Brain microvascular endothelial cell (primary cell): Measurements from ENCODE around the gene ZBTB18.

Experiments used
- DNase-seq: peaks from one replicate; pipeline ENCODE4 v3.0.0-alpha.2; 2020
- H3K27ac ChIP-seq: fragments of 250-450 bp; sonication (Bioruptor Pico); 2 replicates; pipeline ENCODE4 v1.5.1; 2020; ENCODE audit warnings: mild to moderate bottlenecking, moderate library complexity
- H3K27me3 ChIP-seq: fragments of 250-450 bp; sonication (Bioruptor Pico); replicated peaks from 2 replicates; pipeline ENCODE4 v1.5.1; 2020; ENCODE audit warnings: mild to moderate bottlenecking
- H3K36me3 ChIP-seq: fragments of 250-450 bp; sonication (Bioruptor Pico); replicated peaks from 2 replicates; pipeline ENCODE4 v1.5.1; 2020; ENCODE audit warnings: mild to moderate bottlenecking
- H3K4me3 ChIP-seq: 2 replicates; pipeline ENCODE4 v1.5.1; 2011; ENCODE audit warnings: low read depth, mild to moderate bottlenecking, control low read depth, low read length, moderate library complexity
- in situ Hi-C: cut with HindIII; loops from 2 replicates; pipeline ENCODE4 v1.10.0; 2017; ENCODE audit warnings: low sequenced_read_pairs, low pct_ligation_motif_present
- TF ChIP-seq, protein P1 (sequence below): IDR thresholded peaks from 2 replicates; pipeline ENCODE4 v1.5.1; 2011; ENCODE audit warnings: low read depth, mild to moderate bottlenecking, moderate library complexity, low read length, control low read depth, inconsistent platforms; ENCODE audit errors: missing control alignments

The ZBTB18 gene

GRCh38 chr1:244060686-244061085 lies 9.6 kb downstream of the ZBTB18 start:
- Histone ChIP-seq H3K27ac (no peak overlapping the region), H3K36me3 (no peaks in the 10 kb centered on the region), H3K27me3 (no peaks in the 10 kb centered on the region), H3K4me3 (no peak overlapping the region)
- DNase-seq: no peak
- in situ Hi-C loops: no loop called here
- TF ChIP-seq, protein P1, sequence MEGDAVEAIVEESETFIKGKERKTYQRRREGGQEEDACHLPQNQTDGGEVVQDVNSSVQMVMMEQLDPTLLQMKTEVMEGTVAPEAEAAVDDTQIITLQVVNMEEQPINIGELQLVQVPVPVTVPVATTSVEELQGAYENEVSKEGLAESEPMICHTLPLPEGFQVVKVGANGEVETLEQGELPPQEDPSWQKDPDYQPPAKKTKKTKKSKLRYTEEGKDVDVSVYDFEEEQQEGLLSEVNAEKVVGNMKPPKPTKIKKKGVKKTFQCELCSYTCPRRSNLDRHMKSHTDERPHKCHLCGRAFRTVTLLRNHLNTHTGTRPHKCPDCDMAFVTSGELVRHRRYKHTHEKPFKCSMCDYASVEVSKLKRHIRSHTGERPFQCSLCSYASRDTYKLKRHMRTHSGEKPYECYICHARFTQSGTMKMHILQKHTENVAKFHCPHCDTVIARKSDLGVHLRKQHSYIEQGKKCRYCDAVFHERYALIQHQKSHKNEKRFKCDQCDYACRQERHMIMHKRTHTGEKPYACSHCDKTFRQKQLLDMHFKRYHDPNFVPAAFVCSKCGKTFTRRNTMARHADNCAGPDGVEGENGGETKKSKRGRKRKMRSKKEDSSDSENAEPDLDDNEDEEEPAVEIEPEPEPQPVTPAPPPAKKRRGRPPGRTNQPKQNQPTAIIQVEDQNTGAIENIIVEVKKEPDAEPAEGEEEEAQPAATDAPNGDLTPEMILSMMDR: no peak

DNA sequence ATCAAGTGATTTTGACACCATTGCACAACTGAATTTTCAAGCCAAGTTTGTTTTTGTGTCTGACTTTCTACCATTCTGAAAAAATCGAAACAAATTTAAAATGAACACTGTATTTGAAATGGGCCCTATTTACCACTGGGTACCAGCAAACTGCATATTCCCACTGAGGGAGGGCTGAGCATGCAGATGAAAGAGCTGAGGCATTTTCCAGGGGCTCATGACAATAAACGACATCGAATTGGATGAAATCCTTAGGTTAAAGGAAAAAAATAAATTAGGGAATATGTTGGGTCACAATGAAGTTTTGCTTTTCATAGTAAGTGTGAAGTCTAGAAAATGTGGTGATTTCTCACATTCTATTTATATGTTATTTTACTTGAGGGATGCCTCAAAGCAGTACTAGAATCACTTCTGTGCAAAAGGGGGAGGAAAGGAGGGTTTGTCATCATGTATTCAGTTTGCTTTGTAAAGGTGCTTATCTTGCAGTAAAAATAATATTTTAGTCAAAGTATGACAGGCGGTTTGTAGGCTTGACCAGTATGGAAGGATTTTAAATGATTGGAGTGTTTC lies 11.2 kb downstream of the ZBTB18 start:
- no peak overlapping the region for H3K27ac ChIP-seq
- in situ Hi-C loops: no loop called here
- no peak for DNase-seq
- no peaks in the 10 kb centered on the region for H3K27me3 ChIP-seq
- no peak overlapping the region for H3K4me3 ChIP-seq
- TF ChIP-seq, protein P1: no peak
- H3K36me3 ChIP-seq: no peaks in the 10 kb centered on the region

GRCh38 chr1:244063498-244063897 lies 12.4 kb downstream of the ZBTB18 start:
- Histone ChIP-seq H3K36me3 (no peaks in the 10 kb centered on the region), H3K27ac (no peak overlapping the region), H3K4me3 (no peak overlapping the region), H3K27me3 (no peaks in the 10 kb centered on the region)
- TF ChIP-seq, protein P1: no peak
- no peak for DNase-seq
- in situ Hi-C loops: no loop called here

DNA sequence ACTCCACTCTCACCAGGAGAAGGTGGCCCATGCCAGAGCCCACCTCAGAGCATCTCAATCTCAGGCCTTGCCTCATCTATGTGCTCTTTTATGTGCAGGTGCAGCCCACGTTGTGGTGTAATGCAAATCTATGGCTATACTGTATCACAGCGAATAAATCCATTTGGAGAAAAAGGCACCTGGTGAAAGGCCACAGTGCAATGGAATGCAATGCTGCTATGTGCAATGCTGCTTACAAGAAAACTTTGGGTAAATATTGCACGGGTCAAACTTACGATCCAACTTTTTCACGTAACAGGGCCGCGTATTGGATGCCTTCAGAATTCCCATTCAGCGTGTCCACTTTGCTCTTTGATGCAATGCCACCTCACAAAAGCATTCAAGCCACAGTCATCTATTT lies 13.5 kb downstream of the ZBTB18 start:
- Histone ChIP-seq H3K36me3 (no peaks in the 10 kb centered on the region), H3K4me3 (no peak overlapping the region), H3K27me3 (no peaks in the 10 kb centered on the region), H3K27ac (no peak overlapping the region)
- TF ChIP-seq, protein P1: no peak
- no peak for DNase-seq
- in situ Hi-C loops: no loop called here

- TF ChIP-seq, protein P1: no peak
- Histone ChIP-seq H3K27me3 (no peaks in the 10 kb centered on the region), H3K36me3 (no peaks in the 10 kb centered on the region), H3K27ac (no peak overlapping the region), H3K4me3 (no peak overlapping the region)
- no peak for DNase-seq
- in situ Hi-C loops: no loop called here
Observed at GRCh38 chr1:244065063-244065793, 14.1 kb downstream of the ZBTB18 start.

DNA sequence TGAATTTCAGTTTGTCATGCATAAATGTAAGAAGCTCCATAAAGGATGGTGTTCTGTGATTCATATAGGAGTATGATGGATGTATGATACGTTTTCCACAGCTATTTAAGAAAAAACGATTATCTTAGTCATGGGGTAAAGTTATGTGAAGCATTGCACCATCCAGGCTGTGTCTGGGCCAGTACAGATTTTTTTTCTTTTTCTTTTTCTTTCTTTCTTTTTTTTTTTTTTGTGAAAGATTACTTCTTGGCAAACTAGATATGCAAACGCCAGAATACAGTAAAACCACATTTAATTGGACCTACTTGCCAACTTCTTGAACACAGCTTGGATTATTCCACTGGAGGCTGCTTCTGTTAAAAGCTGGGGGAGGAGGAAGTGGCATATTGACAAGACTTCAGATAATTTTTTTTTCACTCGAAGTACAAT lies 14.9 kb downstream of the ZBTB18 start:
- TF ChIP-seq, protein P1: no peak
- Histone ChIP-seq H3K36me3 (no peaks in the 10 kb centered on the region), H3K4me3 (no peak overlapping the region), H3K27ac (no peak overlapping the region), H3K27me3 (no peaks in the 10 kb centered on the region)
- no peak for DNase-seq
- in situ Hi-C loops: no loop called here
